ENCODE data around the gene SLC29A2.

SLC29A2 gene

DNA sequence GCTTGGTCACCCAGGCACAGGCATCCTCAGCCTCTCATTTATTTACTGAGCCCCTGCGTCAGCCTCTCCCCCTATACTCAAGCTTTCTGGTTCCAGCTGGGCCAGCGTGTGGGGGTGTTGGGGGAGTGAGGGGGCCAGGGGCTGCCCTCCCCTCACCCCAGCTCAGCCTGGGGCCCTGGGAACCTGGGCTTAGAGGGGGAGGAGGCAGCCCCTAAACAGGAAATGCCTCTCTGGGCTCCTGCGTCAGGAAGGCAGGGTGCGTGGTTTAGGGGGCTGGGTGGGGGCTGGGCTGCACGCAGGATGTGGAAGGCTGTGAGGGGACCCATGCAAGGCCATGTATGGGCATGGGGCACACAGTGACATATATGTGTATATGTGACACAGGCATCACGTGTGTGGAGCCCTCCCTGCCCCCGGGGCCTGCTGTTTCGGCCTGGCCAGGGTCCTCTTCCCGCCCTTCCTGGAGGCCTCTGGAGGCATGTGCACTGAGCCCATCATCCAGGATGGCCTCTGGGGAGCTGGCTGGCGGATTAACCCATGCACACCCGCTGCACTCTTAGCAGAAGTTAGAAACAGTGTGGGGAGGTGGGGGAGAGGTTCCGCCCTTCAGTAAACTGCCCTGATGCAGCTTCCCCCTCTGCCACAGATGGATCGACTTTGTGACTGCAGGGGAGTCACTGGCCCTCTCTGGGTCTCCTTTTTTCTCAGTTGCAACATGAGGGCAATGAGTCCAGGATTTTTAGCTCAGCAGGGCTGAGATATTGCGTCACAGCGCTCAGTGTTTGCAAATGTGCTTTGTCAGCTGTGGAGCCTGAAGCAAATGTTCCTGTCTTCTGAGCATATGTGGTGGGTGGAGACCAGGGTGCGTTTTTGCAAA, 53.6 kb downstream of the SLC29A2 start:
- no peak for DNase-seq (ENCODE audit: low read depth in 2 of 2)

DNA sequence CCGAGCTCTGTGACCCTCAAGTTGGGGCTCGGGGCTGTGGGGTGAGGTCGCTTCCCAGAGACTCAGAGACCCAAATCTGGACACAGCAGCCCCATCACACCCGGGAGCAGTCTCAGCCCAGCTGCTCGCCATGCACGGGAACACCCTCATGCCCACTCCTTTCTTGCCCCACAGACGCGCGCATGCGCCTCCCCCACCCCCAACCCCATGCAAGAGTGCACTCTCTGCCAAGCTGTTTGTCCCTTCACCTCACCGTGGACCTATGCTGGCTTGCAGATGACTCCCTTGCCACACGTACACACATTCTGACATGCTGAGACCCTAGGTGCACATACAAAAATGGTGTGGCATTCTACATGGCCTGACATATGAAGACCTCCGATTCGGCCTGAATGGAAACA, 54.2 kb downstream of the SLC29A2 start:
- no peak for DNase-seq (ENCODE audit: low read depth in 2 of 2)

DNA sequence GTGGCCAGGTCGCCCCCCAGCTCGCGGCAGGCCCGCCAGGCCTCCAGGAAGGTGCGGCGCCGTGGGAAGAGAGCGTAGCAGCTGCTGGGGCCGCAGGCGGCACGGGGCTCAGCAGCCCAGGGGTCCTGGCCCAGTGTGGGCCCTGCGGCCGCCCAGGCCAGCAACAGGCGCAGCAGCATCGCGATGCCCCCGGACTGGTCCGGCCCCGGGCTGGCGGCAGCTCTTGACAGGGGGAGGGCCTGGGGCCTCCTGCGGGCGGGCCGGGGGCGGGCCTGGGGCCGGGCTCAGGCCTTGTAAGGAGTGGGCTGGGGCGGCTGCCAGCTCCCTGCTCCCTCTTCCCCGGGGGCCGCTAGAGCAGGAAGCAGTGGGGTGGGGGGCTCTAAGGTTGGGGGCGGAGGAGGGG, 54.7 kb downstream of the SLC29A2 start, which contains the start of gene CD248:
Gene CD248 (minus strand): TSS at position 196 of the 403 bp plus-strand sequence. CDS start 17 bp downstream, at position 179.
- DNase-seq (ENCODE audit: low read depth in 2 of 2): no peak

DNA sequence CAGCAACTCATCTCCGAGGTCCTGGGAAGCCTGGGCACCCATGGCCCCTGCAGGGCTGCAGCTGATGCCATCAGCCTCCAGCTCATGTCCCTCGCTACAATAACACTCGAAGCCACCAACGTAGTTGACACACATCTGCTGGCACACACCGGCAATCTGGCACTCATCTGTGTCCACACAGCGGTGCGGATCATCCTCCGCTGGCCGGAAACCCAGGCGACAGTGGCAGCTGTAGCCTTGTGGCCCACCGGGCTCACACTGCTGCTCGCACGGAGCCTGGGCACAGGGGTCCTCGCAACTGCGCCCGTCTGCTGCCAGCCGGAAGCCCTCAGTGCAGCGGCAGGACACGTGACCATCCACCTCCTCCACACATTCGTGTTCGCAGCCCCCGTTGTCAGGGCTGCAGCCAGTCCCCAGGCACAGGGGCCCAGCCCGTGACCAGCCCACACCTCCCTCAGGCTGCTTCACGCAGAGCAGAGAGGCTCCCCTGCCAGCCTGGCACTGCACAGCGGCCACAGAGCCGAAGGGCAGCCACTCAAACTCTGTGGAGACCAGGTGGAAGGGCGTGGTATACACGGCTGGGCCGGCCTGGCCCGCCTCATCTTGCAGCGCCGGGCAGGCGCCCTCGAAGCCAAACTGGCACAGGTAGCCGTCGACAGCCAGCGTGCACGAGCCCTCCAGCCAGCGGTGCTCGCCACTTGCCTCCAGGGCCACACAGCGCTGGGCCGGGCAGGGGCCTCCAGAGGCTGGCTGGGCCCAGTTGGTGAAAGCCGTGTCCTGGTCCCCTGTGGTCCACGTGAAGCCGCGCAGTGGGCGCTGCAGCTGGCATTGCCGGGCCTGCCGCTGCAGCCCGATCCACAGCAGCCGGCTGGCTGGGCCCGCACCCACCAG, 55.4 kb downstream of the SLC29A2 start:
- no peak for DNase-seq (ENCODE audit: low read depth in 2 of 2)

DNA sequence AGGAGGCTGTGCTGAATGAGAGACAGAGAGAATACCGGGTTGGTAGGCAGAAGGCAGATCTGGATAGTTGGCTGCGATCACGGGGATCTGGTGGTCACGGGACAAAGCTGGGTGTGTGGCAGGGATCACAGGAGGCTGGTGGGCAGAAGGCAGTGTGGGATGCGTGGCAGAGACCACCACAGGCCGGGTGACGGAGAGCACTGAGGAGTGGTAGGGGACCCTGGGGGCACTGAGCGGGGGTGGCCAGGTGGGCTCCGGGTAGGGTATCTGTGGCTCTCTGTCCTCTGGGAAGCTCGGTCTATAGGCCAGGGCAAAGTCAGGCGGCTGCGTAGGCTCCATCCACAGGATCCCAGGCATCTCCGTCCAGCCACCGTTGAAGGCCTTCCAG, 56.1 kb downstream of the SLC29A2 start:
- no peak for DNase-seq (ENCODE audit: low read depth in 2 of 2)

DNA sequence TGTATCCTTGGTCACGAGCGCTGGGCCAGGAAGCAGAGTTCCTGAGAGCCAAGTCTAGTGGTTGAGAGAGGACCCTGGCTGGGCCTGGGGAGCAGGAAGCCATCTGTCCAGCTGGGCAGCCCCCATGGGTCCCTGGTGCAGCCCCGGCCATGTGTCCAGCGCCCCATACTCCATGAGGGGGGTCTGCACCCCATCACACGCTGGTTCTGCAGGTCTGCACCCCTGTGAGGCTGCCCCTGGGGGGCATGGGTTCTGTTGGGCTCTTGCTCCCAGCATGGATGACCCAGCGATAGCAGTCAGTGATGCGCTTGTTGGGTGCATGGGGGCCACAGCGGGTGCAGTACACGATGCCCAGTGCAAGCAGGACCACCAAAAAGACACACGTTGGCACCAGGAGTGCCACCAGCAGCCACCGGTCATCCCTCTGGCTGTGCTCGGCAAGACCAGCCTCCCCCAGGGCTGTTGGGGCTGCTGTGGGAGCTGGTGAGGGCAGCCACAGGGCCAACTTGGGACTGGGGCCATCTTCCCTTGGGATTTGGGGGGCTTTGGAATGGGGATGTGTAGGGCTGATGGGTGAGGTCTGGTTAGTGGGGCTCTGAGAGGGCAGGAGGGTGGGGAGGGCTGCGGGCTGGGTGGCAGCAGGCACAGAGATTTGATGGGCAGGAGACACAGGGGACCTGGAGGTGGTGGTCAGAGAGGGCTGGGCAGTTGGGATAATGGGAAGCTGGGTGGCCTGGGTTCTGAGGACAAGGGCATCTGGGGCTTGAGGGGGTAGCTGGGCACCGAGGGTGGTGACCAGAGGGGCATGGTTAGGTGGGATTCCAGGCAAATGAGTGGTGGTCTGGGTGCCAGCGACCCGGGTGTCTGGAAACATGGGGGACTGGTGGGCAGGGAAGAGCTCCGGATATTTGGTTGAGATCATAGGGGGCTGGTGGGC, 56.7 kb downstream of the SLC29A2 start:
- DNase-seq (ENCODE audit: low read depth in 2 of 2): no peak

DNA sequence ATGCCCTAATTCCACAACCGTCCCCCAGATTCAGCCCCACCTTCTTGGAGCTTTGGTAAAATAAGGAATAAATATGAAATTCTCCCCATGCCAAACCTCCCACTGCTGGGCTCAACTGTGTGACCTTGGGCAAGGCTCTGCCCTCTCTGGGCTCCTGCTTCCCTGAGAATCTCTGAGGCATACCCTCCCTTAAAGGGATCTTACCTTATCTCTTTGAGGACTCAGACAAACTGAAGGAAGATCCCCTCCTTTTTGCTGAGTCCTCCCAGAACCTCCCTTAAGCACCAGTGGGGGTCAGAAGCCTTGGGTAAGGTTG, 57.4 kb downstream of the SLC29A2 start:
- no peak for DNase-seq (ENCODE audit: low read depth in 2 of 2)

DNA sequence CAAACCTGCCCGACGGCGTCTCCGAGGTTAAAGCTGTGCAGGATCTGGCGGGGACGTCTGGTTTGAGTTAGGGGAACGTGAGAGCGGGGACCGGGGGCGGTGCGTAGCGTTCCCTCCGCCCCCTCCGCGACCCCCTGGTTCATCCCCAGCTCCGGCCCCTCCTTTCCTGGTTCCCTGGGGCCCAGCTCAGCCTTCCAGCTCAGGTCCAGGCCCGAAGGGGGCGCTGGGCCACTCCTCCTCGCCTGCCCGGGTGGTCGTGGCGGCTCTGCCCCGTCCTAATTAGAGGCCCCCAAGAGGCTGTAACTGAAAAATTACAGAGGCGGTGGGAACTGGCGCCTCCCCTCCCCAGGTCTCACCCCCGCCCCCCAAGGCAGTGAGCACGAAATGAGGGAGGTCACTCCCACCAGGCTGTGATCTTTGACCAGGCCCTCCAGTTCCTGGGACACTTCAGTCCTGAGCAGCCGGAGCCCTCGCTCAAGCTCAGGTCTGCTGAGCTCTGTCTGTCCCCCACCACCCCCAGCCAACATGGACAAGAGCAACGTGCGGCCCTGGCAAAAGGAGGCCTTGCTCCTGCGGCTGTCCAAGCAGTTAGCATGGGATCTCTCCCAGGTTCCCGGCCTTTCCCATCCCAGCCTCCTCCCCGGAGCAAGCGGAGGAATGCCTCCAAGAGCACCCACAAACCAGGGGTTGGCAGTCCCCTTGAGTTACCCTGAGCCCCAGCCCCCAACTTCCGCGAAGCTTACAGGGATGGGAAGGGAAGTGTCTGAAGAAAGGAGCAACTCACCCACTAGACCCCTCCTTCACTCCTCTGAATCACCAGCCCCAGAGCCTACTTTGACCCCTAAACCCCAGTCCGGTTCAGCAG, 58.0 kb downstream of the SLC29A2 start:
- no peak for DNase-seq (ENCODE audit: low read depth in 2 of 2)

DNA sequence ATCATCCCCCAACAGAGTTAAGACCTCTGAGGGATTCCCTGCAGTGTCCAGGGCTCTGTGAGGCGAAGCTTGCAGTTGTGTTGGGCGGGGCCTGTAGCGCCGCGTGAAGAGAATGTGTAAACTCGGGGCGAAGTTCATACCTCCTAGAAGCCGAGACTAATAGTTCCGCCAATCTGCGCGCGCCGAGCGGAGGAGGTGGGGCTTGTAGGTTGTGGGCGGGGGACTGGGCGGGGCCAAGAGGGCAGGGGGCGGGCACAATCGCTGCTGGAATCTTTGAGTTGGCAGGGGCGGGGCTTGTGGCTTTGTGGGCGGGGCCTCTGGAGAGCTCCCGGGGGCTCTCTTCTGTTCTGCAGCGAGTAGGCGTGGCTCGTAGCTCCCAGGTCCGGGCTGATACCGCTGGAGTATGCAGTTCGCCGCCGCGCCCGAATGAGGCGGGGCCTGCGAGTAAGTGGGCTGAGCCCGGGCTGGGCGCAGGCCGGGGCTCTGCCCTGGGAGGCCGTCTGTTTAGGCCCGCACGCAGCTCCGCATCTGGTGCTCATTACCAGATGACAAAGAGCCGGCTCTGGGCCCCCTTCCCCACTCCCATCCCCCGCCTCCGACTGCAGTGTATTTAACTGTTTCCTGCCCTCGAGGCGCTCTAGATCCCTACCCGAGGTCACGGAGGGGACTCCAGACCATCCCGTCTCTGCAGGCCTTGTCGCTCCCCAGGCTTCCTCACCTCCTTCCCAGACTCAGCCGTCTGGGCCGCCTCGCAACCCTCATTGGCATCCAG, 58.8 kb downstream of the SLC29A2 start:
- peak; percentile 97 to 99 for DNase-seq (ENCODE audit: low read depth in 2 of 2)

All from stimulated activated CD4-positive, alpha-beta T cell treated with anti-CD3 and anti-CD28 coated beads, Interleukin-1b, Interleukin-23, amount 100 ng/mL, for 1 hour (primary cell).